Measurements from ENCODE around the gene ALX3. TPM values are rescaled to one million over a fixed set of nuclear protein-coding genes. Genes with fewer than 3 reads are reported as not detected.

The ALX3 gene
- total RNA-seq, 3 donors from 2014 or later (not counting 1 experiment from before 2014, with no cell fraction given) = not detected

- Mint-ChIP-seq H3K4me3 (no peak overlapping the region), H3K27ac (no peak overlapping the region), H3K36me3 (no peaks in the 10 kb centered on the region), H3K9me3 (no peaks in the 10 kb centered on the region), H3K4me1 (peaks cover 11 to 16% of the 10 kb centered on the region in 2 donors), H3K27me3 (ENCODE audit: low read depth in 2 of 2) (peaks cover 19 to 26% of the 10 kb centered on the region in 2 donors)
- Histone ChIP-seq H3K4me1 (ENCODE audit: control insufficient read depth, insufficient read depth, low read length) (peaks cover 8% of the 10 kb centered on the region), H3K27ac (ENCODE audit: low read length) (no peak overlapping the region), H3K36me3 (ENCODE audit: control insufficient read depth, insufficient read depth, low read length) (no peaks in the 10 kb centered on the region), H3K4me3 (ENCODE audit: low read length) (no peak overlapping the region), H3K9me3 (ENCODE audit: control insufficient read depth, insufficient read depth, low read length) (no peaks in the 10 kb centered on the region), H3K27me3 (ENCODE audit: control insufficient read depth, insufficient read depth, low read length) (peaks cover 20% of the 10 kb centered on the region)
- ATAC-seq (no peak), DNase-seq (no peak)
- intact Hi-C loops (cut with micrococcal nuclease) = no loop called here
- TF ChIP-seq CTCF (IDR thresholded peaks at IDR 0.05) = no peak
- 76% methylated on average over 3 of the region's 4 CpGs for WGBS (ENCODE audit: insufficient coverage)
These were observed 6.7 kb downstream of the ALX3 start for GRCh38 chr1:110063781-110064180.

- intact Hi-C loops (cut with micrococcal nuclease) = no loop called here
- H3K4me1 Mint-ChIP-seq = peaks cover 5% of the 10 kb centered on the region in 2 donors
- no CpG with 5 or more reads among the region's 2 CpGs for WGBS (ENCODE audit: insufficient coverage)
These were observed 7.9 kb downstream of the ALX3 start for GRCh38 chr1:110062612-110063011.

GRCh38 chr1:110061341-110061740 is 9.1 kb downstream of the ALX3 start:
- no peaks in the 10 kb centered on the region for H3K4me1 ChIP-seq (ENCODE audit: control insufficient read depth, insufficient read depth, low read length)
- H3K4me3 ChIP-seq (ENCODE audit: low read length) = no peak overlapping the region
- no peak for TF ChIP-seq CTCF (IDR thresholded peaks at IDR 0.05)
- H3K9me3 ChIP-seq (ENCODE audit: control insufficient read depth, insufficient read depth, low read length) = no peaks in the 10 kb centered on the region
- Mint-ChIP-seq H3K27ac (no peak overlapping the region), H3K4me1 (peaks cover 5% of the 10 kb centered on the region in 2 donors), H3K27me3 (ENCODE audit: low read depth in 2 of 2) (peaks cover 4 to 5% of the 10 kb centered on the region in 2 donors), H3K36me3 (peaks cover 4% of the 10 kb centered on the region), H3K9me3 (no peaks in the 10 kb centered on the region), H3K4me3 (no peak overlapping the region)
- peaks cover 4% of the 10 kb centered on the region for H3K27me3 ChIP-seq (ENCODE audit: control insufficient read depth, insufficient read depth, low read length)
- DNase-seq (no peak), ATAC-seq (no peak)
- 98% methylated on average over 10 of the region's 10 CpGs for WGBS (ENCODE audit: insufficient coverage)
- peaks cover 16% of the 10 kb centered on the region for H3K36me3 ChIP-seq (ENCODE audit: control insufficient read depth, insufficient read depth, low read length)
- intact Hi-C loops (cut with micrococcal nuclease) = no loop called here
- no peak overlapping the region for H3K27ac ChIP-seq (ENCODE audit: low read length)

More at GRCh38 chr1:110062612-110063011, 7.9 kb downstream of the ALX3 start:
- Mint-ChIP-seq H3K4me3 (no peak overlapping the region), H3K36me3 (no peaks in the 10 kb centered on the region), H3K27ac (no peak overlapping the region), H3K27me3 (ENCODE audit: low read depth in 2 of 2) (peaks cover 11 to 15% of the 10 kb centered on the region in 2 donors), H3K9me3 (no peaks in the 10 kb centered on the region)
- no peak for DNase-seq
- H3K27ac ChIP-seq (ENCODE audit: low read length) = no peak overlapping the region
- H3K4me3 ChIP-seq (ENCODE audit: low read length) = no peak overlapping the region
- no peaks in the 10 kb centered on the region for H3K4me1 ChIP-seq (ENCODE audit: control insufficient read depth, insufficient read depth, low read length)
- H3K36me3 ChIP-seq (ENCODE audit: control insufficient read depth, insufficient read depth, low read length) = peaks cover 3% of the 10 kb centered on the region
- H3K27me3 ChIP-seq (ENCODE audit: control insufficient read depth, insufficient read depth, low read length) = peaks cover 12% of the 10 kb centered on the region
- TF ChIP-seq CTCF (IDR thresholded peaks at IDR 0.05) = no peak
- ATAC-seq = no peak
- no peaks in the 10 kb centered on the region for H3K9me3 ChIP-seq (ENCODE audit: control insufficient read depth, insufficient read depth, low read length)

- Mint-ChIP-seq H3K4me3 (no peak overlapping the region), H3K9me3 (no peaks in the 10 kb centered on the region), H3K27me3 (ENCODE audit: low read depth in 2 of 2) (no peaks in the 10 kb centered on the region), H3K27ac (no peak overlapping the region), H3K36me3 (peaks cover 7% of the 10 kb centered on the region), H3K4me1 (peaks cover 5% of the 10 kb centered on the region in 2 donors)
- 96% methylated on average over 7 of the region's 7 CpGs for WGBS (ENCODE audit: insufficient coverage)
- Histone ChIP-seq H3K27me3 (ENCODE audit: control insufficient read depth, insufficient read depth, low read length) (no peaks in the 10 kb centered on the region), H3K4me1 (ENCODE audit: control insufficient read depth, insufficient read depth, low read length) (no peaks in the 10 kb centered on the region), H3K36me3 (ENCODE audit: control insufficient read depth, insufficient read depth, low read length) (peaks cover 22% of the 10 kb centered on the region), H3K27ac (ENCODE audit: low read length) (no peak overlapping the region), H3K9me3 (ENCODE audit: control insufficient read depth, insufficient read depth, low read length) (no peaks in the 10 kb centered on the region), H3K4me3 (ENCODE audit: low read length) (no peak overlapping the region)
- intact Hi-C loops (cut with micrococcal nuclease) = no loop called here
- no peak for TF ChIP-seq CTCF (IDR thresholded peaks at IDR 0.05)
- no peak for DNase-seq
- ATAC-seq = no peak
These were observed 9.8 kb downstream of the ALX3 start for GRCh38 chr1:110060662-110061060.

Data from natural killer cell (primary cell).